ENCODE data around the gene ARHGAP12.

GRCh38 chr10:31820778-31821369 lies 107.8 kb downstream of the ARHGAP12 start:
- no peak for TF ChIP-seq CTCF (conservative IDR thresholded peaks at IDR 0.05; ENCODE audit: low read length)
- TF ChIP-seq EZH2phosphoT487 (IDR thresholded peaks at IDR 0.05; ENCODE audit: borderline replicate concordance, low read depth, low read length): no peak

All from OCI-LY7 (cell line).